Stimulated activated CD8-positive, alpha-beta memory T cell treated with anti-CD3 and anti-CD28 coated beads, Interleukin-15, amount 100 ng/mL, for 1 hour (primary cell): Measurements from ENCODE around the gene PAQR9.

Experiments used
- DNase-seq: peaks from one replicate; pipeline ENCODE4 v3.0.0-alpha.2; 2020; ENCODE audit warnings: low read depth

Gene PAQR9

GRCh38 chr3:142916605-142917004 is 46.9 kb downstream of the PAQR9 start:
- DNase-seq: no peak

- DNase-seq: no peak
Observed at GRCh38 chr3:142915636-142916035, 47.8 kb downstream of the PAQR9 start.

GRCh38 chr3:142914286-142914811 is 49.1 kb downstream of the PAQR9 start:
- no peak for DNase-seq

GRCh38 chr3:142913432-142913831 is 50.0 kb downstream of the PAQR9 start:
- no peak for DNase-seq

GRCh38 chr3:142912402-142913172 is 50.9 kb downstream of the PAQR9 start:
- no peak for DNase-seq
